Upper lobe of left lung (tissue), 6 donors: ENCODE data around the gene MICOS13. TPM values are rescaled to one million over a fixed set of nuclear protein-coding genes. Genes with fewer than 3 reads are reported as not detected.

Source experiments
- ATAC-seq, 2 donors: fragments of 200-7000 bp; cut with Tn5 transposase; one replicate each; pipeline ENCODE4 v1.9.1; 2022; ENCODE audit warnings: mild to moderate bottlenecking in 2 of 2, moderate library complexity in 2 of 2; ENCODE audit not compliant: low FRiP score in 2 of 2
- DNase-seq, 2 donors: peaks; one replicate each; pipeline ENCODE4 v3.0.0-alpha.2; 2019 to 2020
- H3K27ac ChIP-seq, 4 donors: fragments of 200-600 bp; sonication (generic); one replicate each; pipeline ENCODE4 v1.5.1; 2016 to 2019
- H3K27me3 ChIP-seq, 4 donors: fragments of 200-600 bp; sonication (generic); one replicate each; pipeline ENCODE4 v1.5.1; 2017 to 2019
- H3K36me3 ChIP-seq, 4 donors: fragments of 200-600 bp; sonication (generic); one replicate each; pipeline ENCODE4 v1.5.1; 2016 to 2019
- H3K4me1 ChIP-seq, 4 donors: fragments of 200-600 bp; sonication (generic); one replicate each; pipeline ENCODE4 v1.5.1; 2018 to 2019
- H3K4me3 ChIP-seq, 4 donors: fragments of 200-600 bp; sonication (generic); one replicate each; pipeline ENCODE4 v1.5.1; 2017 to 2019; ENCODE audit warnings: mild to moderate bottlenecking in 2 of 4, moderate library complexity in 1 of 4
- H3K9me3 ChIP-seq, 4 donors: fragments of 200-600 bp; sonication (generic); one replicate each; pipeline ENCODE4 v1.5.1; 2018 to 2019
- CTCF ChIP-seq, 6 experiments: fragments of 450-650 bp in 4 of 6; fragments of 200-600 bp in 2 of 6; sonication (generic) in 2 of 6; IDR thresholded peaks; one replicate each; pipeline ENCODE4 v1.5.1; 2016 to 2019; ENCODE audit warnings: antibody characterized with exemption in 6 of 6
- EP300 ChIP-seq, 4 donors: sonication (generic); formaldehyde crosslinking; IDR thresholded peaks; one replicate each; pipeline ENCODE4 v1.5.1; 2017; ENCODE audit warnings: antibody characterized with exemption in 4 of 4, control low read depth in 2 of 4
- POLR2A ChIP-seq, 4 donors: fragments of 450-650 bp; IDR thresholded peaks; one replicate each; pipeline ENCODE4 v1.5.1; 2016 to 2017; ENCODE audit warnings: antibody characterized with exemption in 4 of 4, mild to moderate bottlenecking in 2 of 4
- POLR2AphosphoS5 ChIP-seq, 2 donors: sonication (generic); formaldehyde crosslinking; IDR thresholded peaks; one replicate each; pipeline ENCODE4 v1.5.1; 2017; ENCODE audit warnings: antibody characterized with exemption in 2 of 2
- WGBS, 2 donors: methylation state at CpG; one replicate each; pipeline ENCODE4 v1.1.5; 2017 to 2018; 5-methylcytosine and 5-hydroxymethylcytosine counted together
- total RNA-seq, 6 donors: library from RNA; depleted of rRNA in 4 of 6; stranded (reverse); fragments of >200 nt in 4 of 6; gene quantifications; one replicate each; pipeline versions ENCODE4 v1.1.0 to v1.2.1, GENCODE V29; 2016 to 2021
- donor health status: DM: no; HTN: no; CAD: no; lungs with moderate emphysema.
- donor health status: DM: no; HTN: yes; CAD: no; lungs with severe emphysema.

MICOS13 gene
- total RNA-seq, 6 donors from 2014 or later = 19.1 to 63.2 (median 34.2) TPM

DNA sequence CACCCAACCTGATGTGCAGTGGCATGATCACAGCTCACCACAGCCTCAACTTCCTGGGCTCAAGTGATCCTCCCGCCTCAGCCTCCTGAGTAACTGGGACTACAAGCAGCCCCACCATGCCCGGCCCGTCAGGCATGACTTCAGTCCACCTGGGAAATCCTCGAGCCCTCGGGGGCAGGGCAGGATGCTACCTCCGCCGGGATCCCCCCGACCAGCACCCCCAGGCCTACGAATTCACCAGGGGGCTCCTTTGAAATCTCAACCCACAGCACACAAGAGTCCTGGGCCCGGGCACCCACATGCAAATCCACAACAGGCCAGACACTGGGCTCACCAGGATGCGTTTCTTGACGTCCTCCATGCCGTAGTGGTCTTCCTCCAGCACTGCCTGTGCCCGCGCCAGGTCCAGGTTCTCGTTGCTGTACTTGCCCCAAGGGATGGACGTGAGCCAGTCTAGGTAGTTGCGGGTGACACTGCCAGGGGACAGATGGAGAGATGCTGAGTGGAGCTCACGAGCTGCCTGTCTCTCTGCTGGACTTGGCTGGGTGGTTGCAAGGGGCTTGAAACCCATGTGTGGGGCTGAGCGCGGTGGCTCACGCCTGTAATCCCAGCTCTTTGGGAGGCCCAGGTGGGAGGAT, 20.3 kb upstream of the MICOS13 start:
- no peaks in the 10 kb centered on the region for H3K9me3 ChIP-seq
- no peaks in the 10 kb centered on the region for H3K27me3 ChIP-seq
- H3K27ac ChIP-seq = no peak overlapping the region
- H3K36me3 ChIP-seq = peaks cover 25 to 89% (median 71%) of the 10 kb centered on the region in 4 donors
- H3K4me1 ChIP-seq = no peaks in the 10 kb centered on the region
- no peak for ATAC-seq
- TF ChIP-seq POLR2AphosphoS5 (IDR thresholded peaks at IDR 0.05) (no peak), POLR2A (IDR thresholded peaks at IDR 0.05) (no peak), EP300 (IDR thresholded peaks at IDR 0.05) (no peak), CTCF (IDR thresholded peaks at IDR 0.05) (no peak)
- 95 to 99% methylated on average over 14 to 22 of the region's 22 CpGs for WGBS, 2 donors
- no peak overlapping the region for H3K4me3 ChIP-seq
- DNase-seq = peak in 1 of 2 donors; percentile 51

GRCh38 chr19:5698635-5699422, 18.5 kb upstream of the MICOS13 start:
- WGBS, 2 donors = 92 to 94% methylated on average over 28 of the region's 38 CpGs
- ATAC-seq (no peak), DNase-seq (peak in 1 of 2 donors; percentile 66)
- H3K9me3 ChIP-seq = no peaks in the 10 kb centered on the region
- no peak for TF ChIP-seq POLR2AphosphoS5 (IDR thresholded peaks at IDR 0.05)
- TF ChIP-seq CTCF (IDR thresholded peaks at IDR 0.05) = no peak
- no peak for TF ChIP-seq EP300 (IDR thresholded peaks at IDR 0.05)
- no peak for TF ChIP-seq POLR2A (IDR thresholded peaks at IDR 0.05)
- no peaks in the 10 kb centered on the region for H3K27me3 ChIP-seq
- no peak overlapping the region for H3K4me3 ChIP-seq
- H3K27ac ChIP-seq = no peak overlapping the region
- H3K36me3 ChIP-seq = peaks cover 17 to 89% (median 75%) of the 10 kb centered on the region in 4 donors
- H3K4me1 ChIP-seq = no peaks in the 10 kb centered on the region

DNA sequence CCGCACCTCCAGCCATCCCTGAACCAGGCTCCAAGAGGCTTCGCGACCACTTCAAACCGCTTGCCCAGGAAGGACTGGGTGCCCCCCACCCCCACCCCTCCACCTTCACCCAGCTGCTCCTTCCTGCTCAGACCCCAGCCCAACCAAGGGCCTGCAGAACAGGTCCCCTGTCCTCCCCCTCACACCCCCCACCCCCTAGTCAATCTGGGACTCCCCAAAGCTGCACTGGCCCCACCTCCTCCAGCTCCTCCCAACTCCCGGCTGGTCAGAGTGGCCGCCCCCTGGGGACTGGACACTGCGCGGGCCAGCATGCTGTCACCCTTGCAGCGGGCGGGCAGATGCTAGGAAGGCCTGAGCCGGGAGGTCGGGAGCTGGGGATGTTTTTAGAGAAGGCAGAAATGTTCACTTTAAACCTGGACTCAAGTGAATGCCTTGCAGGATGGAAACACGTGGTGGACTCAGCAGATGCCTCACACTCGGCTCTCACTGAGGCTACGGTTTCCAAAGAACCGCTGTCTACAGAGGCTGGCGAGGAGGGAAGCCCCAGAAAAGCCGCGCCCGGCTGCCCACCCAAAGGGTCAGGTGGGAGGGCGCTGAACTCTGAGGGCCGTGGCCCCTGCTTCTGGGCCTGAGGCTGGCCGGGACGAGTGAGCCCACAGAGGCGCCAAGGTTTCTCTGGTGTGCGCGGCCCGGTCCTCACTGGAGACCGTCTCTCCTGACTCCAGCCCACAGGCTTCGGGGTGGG, 17.7 kb upstream of the MICOS13 start:
- WGBS, 2 donors = 93 to 96% methylated on average over 12 to 24 of the region's 30 CpGs
- Histone ChIP-seq H3K36me3 (peaks cover 17 to 89% (median 75%) of the 10 kb centered on the region in 4 donors), H3K27me3 (no peaks in the 10 kb centered on the region), H3K4me3 (no peak overlapping the region), H3K4me1 (no peaks in the 10 kb centered on the region), H3K27ac (no peak overlapping the region), H3K9me3 (no peaks in the 10 kb centered on the region)
- ATAC-seq (no peak), DNase-seq (peak in 1 of 2 donors; percentile 75)
- TF ChIP-seq POLR2A (IDR thresholded peaks at IDR 0.05) = no peak
- no peak for TF ChIP-seq POLR2AphosphoS5 (IDR thresholded peaks at IDR 0.05)
- TF ChIP-seq EP300 (IDR thresholded peaks at IDR 0.05) = no peak
- no peak for TF ChIP-seq CTCF (IDR thresholded peaks at IDR 0.05)

- Histone ChIP-seq H3K9me3 (no peaks in the 10 kb centered on the region), H3K27me3 (no peaks in the 10 kb centered on the region), H3K4me3 (no peak overlapping the region), H3K4me1 (peaks cover 0 to 3% (median 1%) of the 10 kb centered on the region in 4 donors), H3K27ac (no peak overlapping the region), H3K36me3 (peaks cover 18 to 95% (median 81%) of the 10 kb centered on the region in 4 donors)
- no peak for ATAC-seq
- no peak for TF ChIP-seq EP300 (IDR thresholded peaks at IDR 0.05)
- no peak for TF ChIP-seq POLR2A (IDR thresholded peaks at IDR 0.05)
- no peak for TF ChIP-seq CTCF (IDR thresholded peaks at IDR 0.05)
- no peak for TF ChIP-seq POLR2AphosphoS5 (IDR thresholded peaks at IDR 0.05)
- peak in 1 of 2 donors; percentile 56 for DNase-seq
- 82 to 83% methylated on average over 22 to 24 of the region's 25 CpGs for WGBS, 2 donors
Measured at GRCh38 chr19:5697022-5697889, 16.9 kb upstream of the MICOS13 start.
